ENCODE measurements around the gene COL3A1.

Gene COL3A1

DNA sequence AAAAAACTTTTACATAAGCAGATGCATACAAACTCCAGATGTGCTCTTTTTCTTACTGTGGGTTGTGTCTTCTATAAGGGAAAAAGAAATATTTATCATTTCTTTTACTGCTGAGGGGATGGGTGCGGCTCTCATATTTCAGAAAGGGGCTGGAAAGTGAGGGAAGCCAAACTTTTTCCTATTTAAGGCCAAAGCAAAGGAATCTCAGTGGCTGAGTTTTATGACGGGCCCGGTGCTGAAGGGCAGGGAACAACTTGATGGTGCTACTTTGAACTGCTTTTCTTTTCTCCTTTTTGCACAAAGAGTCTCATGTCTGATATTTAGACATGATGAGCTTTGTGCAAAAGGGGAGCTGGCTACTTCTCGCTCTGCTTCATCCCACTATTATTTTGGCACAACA lies at the start of gene COL3A1:
COL3A1 (plus strand) TSS at position 210 of the 400 bp plus-strand sequence; CDS start at position 327, 117 bp downstream.
- DNase-seq (ENCODE audit: low read depth), result no peak
- H3K4me3 ChIP-seq (ENCODE audit: control insufficient read depth, low read depth, low read length), result peak within 1 kb of the TSS; percentile 64
- TF ChIP-seq, protein P1, sequence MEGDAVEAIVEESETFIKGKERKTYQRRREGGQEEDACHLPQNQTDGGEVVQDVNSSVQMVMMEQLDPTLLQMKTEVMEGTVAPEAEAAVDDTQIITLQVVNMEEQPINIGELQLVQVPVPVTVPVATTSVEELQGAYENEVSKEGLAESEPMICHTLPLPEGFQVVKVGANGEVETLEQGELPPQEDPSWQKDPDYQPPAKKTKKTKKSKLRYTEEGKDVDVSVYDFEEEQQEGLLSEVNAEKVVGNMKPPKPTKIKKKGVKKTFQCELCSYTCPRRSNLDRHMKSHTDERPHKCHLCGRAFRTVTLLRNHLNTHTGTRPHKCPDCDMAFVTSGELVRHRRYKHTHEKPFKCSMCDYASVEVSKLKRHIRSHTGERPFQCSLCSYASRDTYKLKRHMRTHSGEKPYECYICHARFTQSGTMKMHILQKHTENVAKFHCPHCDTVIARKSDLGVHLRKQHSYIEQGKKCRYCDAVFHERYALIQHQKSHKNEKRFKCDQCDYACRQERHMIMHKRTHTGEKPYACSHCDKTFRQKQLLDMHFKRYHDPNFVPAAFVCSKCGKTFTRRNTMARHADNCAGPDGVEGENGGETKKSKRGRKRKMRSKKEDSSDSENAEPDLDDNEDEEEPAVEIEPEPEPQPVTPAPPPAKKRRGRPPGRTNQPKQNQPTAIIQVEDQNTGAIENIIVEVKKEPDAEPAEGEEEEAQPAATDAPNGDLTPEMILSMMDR (IDR thresholded peaks at IDR 0.05; ENCODE audit: control insufficient read depth, insufficient read depth, low read depth, low read length, missing control alignments), result no peak

DNA sequence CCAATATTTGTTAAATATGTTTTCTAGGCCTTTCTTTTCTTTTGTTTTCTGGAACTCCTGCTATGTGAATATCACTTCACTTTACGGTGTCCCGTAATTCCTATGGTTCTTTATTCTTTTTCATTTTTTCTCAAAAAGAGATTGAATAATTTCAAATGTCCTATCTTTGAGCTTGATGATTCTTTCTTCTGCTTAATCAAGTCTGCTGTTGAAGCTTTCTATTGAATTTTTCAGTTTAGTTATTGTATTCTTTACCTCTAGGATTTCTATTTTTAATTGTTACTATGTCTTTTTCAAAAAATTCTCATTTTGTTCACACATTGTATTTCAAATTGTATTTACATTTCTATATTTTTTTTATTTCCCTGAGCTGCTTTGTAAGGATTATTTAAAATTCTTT lies 45.5 kb upstream of the COL3A1 start:
- TF ChIP-seq, protein P1 (IDR thresholded peaks at IDR 0.05; ENCODE audit: control insufficient read depth, insufficient read depth, low read depth, low read length, missing control alignments), result no peak
- no peak overlapping the region for H3K4me3 ChIP-seq (ENCODE audit: control insufficient read depth, low read depth, low read length)
- no peak for DNase-seq (ENCODE audit: low read depth)

DNA sequence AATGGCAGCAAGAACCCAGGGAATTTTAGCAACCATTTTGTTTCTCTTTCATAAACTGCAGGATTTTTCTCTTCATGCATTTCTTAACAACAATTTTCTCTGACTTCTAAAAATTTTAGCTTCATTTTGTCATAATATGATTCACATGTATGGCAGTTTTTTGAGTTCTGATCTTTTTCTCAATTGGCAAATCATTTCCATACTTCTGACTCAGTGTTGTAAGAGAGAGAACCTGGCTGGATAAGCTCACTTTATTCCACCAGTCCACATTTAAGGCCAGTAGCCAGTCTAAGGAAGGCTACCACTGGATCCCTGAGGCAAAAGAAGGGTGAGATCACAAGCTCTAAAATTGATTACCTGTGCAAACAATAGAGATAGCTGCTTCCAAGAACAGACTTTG lies 42.8 kb upstream of the COL3A1 start:
- DNase-seq (ENCODE audit: low read depth), result peak; percentile 18
- TF ChIP-seq, protein P1 (IDR thresholded peaks at IDR 0.05; ENCODE audit: control insufficient read depth, insufficient read depth, low read depth, low read length, missing control alignments), result no peak

DNA sequence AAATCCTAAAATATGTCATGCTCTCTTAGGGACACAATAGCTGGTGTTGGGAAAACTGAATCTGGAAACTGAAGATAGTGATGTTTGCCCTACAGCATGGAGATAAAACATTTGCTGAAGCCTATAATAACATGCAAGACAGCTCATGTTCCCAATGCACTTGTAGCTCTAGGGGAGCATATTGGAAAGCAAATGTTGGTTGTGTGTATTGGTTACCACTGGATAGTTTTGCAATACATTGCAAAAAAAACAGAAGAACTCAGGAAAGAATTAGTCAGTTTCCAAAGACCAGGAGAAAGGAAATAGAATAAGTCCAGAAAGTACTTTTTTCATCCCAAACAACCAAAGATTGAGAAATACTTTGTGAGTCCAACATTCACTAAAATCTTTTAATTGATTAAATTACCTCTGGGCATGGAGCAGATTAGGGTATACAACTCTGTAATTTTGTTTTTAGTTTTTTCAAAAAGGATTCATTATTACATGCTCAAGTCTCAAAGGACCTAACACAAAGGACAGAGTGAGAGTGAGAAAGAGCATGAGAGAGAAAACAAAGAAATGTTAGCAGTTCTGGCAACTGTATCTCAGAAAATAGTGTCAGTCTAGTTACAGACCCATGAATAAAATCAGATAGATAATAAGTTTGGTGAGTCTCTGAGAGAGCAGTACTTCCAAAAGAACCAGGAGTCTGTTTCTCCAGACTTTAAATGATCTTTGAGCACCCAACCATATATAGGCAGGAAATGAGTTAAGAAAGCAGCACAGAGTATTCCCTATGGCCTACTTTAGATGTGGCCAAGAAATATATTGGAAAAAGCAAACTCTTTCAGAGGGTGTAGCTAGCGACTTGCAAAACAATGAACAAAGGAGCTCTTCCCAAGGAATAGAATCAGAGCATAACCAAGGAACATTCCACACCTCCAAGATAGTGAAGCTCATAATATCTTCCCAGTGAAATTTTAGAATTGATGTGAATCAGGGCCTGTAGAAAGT lies 36.6 kb upstream of the COL3A1 start:
- TF ChIP-seq, protein P1 (IDR thresholded peaks at IDR 0.05; ENCODE audit: control insufficient read depth, insufficient read depth, low read depth, low read length, missing control alignments), result no peak
- H3K4me3 ChIP-seq (ENCODE audit: control insufficient read depth, low read depth, low read length), result no peak overlapping the region
- peak; percentile 65 for DNase-seq (ENCODE audit: low read depth)

More for the DNA sequence above, 42.8 kb upstream of the COL3A1 start:
- no peak overlapping the region for H3K4me3 ChIP-seq (ENCODE audit: control insufficient read depth, low read depth, low read length)

DNA sequence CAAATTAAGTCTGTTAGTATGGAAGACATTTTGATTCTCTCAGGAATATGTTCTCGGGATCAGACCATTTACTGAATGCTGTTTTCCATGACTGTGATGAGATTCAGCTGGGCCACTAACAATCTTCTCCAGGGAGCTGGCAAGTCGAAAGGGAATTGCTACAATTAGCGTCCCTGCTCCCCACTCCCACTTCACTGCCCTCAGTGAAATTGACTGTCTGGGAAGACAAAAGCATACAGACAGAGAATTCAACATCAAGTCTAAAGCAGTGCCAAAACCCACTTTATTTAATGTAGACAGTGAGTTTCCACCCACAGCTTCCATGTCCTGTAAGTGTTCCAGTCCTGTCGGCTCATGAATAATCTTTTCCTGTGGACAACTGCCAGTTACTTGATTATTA lies 34.0 kb upstream of the COL3A1 start:
- no peak overlapping the region for H3K4me3 ChIP-seq (ENCODE audit: control insufficient read depth, low read depth, low read length)
- no peak for DNase-seq (ENCODE audit: low read depth)
- TF ChIP-seq, protein P1 (IDR thresholded peaks at IDR 0.05; ENCODE audit: control insufficient read depth, insufficient read depth, low read depth, low read length, missing control alignments), result no peak

DNA sequence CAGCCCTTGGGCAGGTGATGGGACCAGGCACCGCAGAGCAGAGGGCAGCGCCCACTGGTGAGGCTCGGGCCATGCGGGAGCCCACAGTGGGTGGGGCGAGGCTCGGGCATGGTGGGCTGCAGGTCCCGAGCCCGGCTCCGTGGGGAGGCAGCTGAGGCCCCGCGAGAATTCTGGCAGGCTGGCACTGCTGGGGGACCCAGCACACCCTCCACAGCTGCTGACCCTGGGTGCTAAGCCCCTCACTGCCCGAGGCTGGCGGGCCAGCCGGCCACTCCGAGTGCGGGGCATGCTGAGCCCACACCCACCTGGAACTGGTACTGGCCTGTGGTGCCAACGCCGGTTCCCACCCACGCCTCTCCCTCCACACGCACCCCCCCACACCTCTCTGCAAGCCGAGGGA lies 29.7 kb upstream of the COL3A1 start:
- DNase-seq (ENCODE audit: low read depth), result no peak
- H3K4me3 ChIP-seq (ENCODE audit: control insufficient read depth, low read depth, low read length), result no peak overlapping the region
- TF ChIP-seq, protein P1 (IDR thresholded peaks at IDR 0.05; ENCODE audit: control insufficient read depth, insufficient read depth, low read depth, low read length, missing control alignments), result no peak

Measured in AG09309 (cell line).